NCI-H226 (cell line): ENCODE results near the gene VEGFD.
"Not testable (repeated sequence)": the region's sequence is repeated elsewhere in the genome, so short reads cannot be mapped to it uniquely, and the experiment has no call there.

ENCODE experiments used
- DNase-seq: peaks from one replicate; pipeline ENCODE4 v3.0.0-alpha.2; 2015

Gene VEGFD

GRCh38 chrX:15356444-15356843, 27.8 kb downstream of the VEGFD start:
- no peak for DNase-seq

- no peak for DNase-seq
Measured at GRCh38 chrX:15350329-15350996, 33.8 kb downstream of the VEGFD start.

DNA sequence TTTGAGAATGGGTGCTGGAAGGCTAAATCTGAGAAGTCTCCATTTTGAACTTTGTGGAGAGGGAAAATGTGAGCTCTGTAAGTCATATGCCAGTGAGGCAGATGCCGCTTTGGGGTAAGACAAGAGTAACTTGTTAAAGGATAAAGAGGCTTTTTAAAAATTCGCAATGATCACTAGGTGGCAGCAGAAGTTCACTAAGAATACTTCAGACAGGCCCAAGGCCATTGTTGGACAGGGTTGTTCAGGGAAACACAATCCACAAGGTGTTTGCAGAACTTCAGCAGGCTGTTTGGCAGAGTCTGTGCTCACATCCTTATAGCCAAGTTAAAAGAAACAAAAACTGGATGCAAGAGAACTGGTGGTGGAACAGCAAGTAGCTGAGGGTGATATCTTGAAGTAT, 35.2 kb downstream of the VEGFD start:
- DNase-seq, result peak; percentile 3

- DNase-seq, result no peak
Measured at GRCh38 chrX:15345976-15346375, 38.2 kb downstream of the VEGFD start.

GRCh38 chrX:15344106-15344505, 40.1 kb downstream of the VEGFD start:
- no peak for DNase-seq

- DNase-seq, result no peak
Measured at GRCh38 chrX:15343075-15343476, 41.1 kb downstream of the VEGFD start.

GRCh38 chrX:15340867-15341266, 43.3 kb downstream of the VEGFD start:
- DNase-seq, result no peak

- DNase-seq, result no peak
Measured at GRCh38 chrX:15336023-15336413, 48.2 kb downstream of the VEGFD start.

- peak; percentile 95 for DNase-seq
Measured at GRCh38 chrX:15335135-15336022, 48.8 kb downstream of the VEGFD start, which contains the start of gene PIGA. PIGA (minus strand) TSS chrX:15335523; CDS start chrX:15331930, 3,593 bp downstream.

- DNase-seq, result no peak
Measured at GRCh38 chrX:15334561-15334960, 49.7 kb downstream of the VEGFD start.

DNA sequence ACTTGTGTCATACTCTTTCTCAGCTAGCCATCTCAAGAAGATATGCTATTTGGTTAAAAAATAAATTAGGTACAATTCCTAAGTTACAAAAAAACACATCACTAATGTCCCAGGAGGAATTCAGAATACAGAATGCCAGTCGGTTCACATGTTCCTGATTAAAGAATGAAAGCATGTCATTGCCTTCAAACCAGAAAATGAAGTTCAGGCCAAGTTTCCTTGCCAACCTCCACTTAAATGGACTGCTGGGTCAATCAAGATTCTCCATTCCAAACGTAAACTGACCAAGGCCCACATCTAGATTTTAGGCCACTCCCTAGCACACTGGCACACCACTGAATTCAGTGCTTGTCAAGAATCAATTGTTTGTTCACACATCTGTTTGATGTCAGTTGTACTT, 55.4 kb downstream of the VEGFD start:
- DNase-seq, result no peak

DNA sequence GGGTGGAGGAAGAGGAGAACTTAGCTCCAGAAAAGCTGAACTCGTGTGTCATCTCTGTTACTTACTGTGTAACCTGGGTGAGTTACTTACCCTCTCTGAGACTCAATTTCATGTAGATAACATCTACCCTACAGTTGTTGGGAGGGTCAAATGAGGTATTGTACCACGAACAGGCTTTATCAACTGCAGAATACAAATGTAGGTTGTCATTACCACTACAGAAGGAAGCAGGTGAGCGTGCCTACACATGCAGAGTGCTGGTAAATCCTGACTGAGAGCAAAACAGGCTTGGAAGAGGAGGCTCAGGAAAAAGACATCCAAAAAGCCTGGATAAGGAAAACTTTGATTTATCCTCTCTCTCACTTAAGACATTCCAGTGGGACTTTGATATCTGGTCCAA, 56.1 kb downstream of the VEGFD start:
- DNase-seq, result no peak

GRCh38 chrX:15322472-15322871, 61.7 kb downstream of the VEGFD start:
- no peak for DNase-seq

- DNase-seq, result no peak
Measured at GRCh38 chrX:15322072-15322471, 62.1 kb downstream of the VEGFD start.

- no peak for DNase-seq
Measured at GRCh38 chrX:15321447-15321846, 62.8 kb downstream of the VEGFD start.

DNA sequence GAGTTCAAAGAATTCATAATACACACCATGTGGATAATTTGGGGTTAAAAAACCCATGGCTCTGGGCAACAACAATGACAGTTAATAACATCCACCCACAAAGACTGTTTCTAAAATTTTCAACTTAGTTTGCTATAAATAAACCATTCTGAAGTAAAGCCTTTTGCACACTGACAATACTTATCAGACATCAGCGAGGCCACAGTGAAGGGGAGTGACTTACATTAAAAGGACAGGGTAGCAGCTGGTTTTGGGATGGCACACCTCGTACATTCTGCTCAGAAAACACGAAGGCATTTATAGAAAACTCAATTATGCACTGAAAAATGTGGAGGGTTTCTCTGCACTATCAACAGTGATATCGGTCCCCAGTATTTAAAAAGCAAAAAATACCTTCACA, 63.9 kb downstream of the VEGFD start:
- DNase-seq, result no peak

DNA sequence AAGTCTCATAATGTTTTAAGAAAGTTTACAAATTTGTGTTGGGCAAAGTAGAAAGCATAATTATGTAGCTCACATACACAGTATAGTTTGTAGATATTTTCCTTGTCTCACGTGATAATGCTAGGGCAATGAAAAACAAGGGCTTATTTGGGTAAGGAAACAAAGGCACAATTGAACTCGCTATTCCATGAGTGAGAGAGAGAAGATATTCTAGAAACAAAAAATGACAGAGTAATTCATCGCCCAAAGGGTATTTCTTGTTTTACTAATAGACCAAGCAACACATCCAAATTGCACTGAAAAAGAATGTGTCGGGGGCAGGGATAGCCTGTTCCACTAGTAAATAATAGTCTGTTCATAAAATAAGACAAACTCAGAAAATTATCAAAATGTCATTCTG, 65.1 kb downstream of the VEGFD start:
- no peak for DNase-seq

- no peak for DNase-seq
Measured at GRCh38 chrX:15315509-15315908, 68.7 kb downstream of the VEGFD start, which contains the start of gene ASB11. ASB11 (minus strand) TSS chrX:15315640; CDS start chrX:15315605, 35 bp downstream.

DNA sequence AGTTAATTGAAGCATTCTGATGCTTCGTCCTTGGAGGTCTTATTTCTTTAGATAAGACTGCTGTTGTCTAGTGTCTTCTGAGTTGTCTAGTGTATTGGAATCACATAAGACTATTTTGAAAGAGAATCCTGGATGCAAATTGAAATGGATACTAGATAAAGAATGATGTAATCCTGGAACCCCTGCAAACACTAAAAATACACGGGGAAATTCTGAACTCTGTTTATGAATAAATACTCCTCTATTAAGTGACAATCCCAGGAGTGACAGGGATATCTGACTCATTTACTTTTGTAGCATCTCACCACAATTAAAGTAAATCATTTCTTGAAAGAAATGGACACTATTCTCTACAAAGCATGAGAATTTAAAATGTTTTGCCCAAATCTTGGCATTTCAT, 69.7 kb downstream of the VEGFD start:
- DNase-seq, result no peak

- no peak for DNase-seq
Measured at GRCh38 chrX:15311119-15311518, 73.1 kb downstream of the VEGFD start.

GRCh38 chrX:15310117-15310516, 74.1 kb downstream of the VEGFD start:
- DNase-seq, result no peak

GRCh38 chrX:15305899-15306298, 78.3 kb downstream of the VEGFD start:
- not testable (repeated sequence) for DNase-seq

DNA sequence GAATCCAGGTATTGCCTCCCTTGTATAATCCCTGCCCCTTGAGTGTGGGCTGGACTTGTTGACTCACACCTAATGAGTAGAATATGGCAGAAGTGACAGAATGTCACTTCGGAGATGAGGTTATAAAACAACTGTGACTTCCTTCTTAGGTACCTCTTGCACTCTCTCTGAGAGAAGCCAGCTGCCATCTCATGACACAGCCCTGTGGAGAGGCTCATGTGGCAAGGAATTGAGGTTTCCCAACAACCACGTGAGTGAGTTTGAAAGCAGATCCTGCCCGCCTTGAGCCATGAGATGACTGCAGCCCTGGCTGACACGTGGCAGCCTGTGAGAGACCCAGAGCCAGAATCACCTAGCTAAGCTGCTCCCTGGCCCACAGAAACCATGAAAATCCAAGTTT, 82.3 kb downstream of the VEGFD start:
- DNase-seq, result no peak
